Glomerular visceral epithelial cell (primary cell): ENCODE results near the gene SPAG9.

Experiments used
- DNase-seq: peaks from one replicate; pipeline ENCODE4 v3.0.0-alpha.2; 2016; ENCODE audit errors: extremely low spot score

Gene SPAG9

DNA sequence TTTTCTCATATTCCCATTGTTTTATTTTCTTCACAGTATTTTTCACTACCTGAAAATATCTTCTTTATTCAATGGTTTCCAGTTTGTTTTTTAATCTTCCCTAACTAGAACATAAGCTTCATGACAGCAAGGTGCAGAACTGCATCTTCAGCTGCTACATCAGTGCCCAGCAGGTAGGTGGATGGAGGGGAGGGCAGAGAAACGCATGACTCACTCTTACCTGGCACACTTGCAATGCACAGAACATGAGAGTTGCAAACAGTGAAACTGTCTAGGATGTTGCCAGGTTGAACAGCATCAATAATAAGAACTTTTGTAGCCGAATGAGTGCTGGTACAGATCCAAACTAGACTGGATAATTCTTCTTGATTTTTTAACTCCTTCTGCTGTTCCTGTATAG lies 127.1 kb downstream of the SPAG9 start:
- DNase-seq = no peak

DNA sequence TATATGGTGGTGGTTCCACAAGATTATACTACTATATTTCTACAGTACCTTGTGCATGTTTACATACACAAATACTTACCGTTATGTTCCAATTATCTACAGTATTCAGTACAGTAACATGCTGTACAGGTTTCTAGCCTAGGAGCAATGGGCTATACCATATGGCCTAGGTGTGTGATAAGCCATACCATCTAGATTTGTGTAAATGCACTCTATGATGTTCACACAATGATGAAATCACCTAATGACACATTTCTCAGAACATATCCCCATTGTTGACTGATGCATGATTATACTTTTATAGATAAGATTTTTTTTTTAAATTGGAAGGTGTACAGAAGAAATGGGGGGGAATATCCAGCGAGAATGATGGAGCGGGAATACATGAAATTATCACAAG lies 131.5 kb downstream of the SPAG9 start:
- DNase-seq = no peak

DNA sequence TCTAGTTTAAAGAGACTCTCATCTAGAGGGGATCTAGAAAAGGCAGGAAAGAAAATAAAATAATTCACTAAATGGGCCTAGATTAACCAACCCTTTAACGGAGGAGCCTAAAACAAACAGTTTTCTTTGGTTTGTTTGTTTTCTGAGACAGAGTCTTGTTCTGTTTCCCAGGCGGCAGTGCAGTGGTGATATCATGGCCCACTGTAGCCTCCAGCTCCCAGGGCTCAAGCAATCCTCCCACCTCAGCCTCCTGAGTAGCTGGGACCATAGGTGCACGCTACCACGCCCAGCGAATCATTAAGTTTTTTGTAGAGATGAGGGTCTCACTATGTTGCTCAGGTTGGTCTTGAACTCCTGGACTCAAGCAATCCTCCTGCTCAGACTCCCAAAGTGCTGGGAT lies 132.2 kb downstream of the SPAG9 start:
- DNase-seq = no peak

DNA sequence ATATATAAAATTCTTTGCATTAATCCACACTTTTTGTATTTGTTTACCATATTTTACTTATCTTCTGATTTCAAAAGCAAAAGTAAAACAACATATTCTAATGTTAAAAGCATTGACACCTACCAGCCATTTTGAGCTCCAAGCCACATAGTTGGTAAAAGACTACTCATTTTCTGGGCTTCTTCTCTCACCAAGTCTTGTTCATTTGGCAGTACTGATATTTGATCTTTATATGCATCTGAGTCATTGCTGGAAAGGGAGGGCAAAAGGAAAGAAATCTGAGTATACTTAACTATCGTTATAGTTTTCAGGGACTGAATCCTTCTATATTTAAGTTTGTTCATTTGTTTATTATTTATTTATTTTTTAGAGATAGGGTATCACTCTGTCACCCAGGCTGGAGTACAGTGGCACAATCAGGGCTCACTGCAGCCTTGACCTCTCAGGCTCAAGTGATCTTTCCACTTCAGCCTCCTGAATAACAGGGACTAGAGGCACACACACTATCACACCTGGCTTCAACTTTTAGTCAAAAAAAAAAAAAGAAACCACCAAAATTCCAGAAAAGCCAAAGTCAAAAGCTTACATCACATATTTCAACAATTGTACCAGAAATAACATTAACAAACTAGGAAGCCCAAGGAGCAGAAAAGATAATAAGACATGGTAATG lies 133.5 kb downstream of the SPAG9 start:
- no peak for DNase-seq

DNA sequence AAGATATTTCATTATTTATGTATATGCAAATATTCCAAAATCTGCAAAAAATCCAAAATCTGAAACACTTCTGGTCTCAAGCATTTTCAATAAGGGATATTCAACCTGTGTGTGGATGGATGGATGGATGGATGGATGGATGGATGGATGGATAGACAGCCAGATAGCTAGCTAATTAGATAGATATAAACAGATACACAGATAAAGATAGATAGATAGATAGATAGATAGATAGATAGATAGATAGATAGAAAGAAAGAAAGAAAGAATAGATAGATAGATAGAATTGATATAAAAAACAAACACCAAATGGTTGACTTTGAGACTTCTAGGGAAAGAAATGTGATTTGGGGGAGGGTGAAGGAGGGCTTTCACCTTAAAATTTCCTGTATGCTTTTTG lies 139.4 kb downstream of the SPAG9 start:
- no peak for DNase-seq

DNA sequence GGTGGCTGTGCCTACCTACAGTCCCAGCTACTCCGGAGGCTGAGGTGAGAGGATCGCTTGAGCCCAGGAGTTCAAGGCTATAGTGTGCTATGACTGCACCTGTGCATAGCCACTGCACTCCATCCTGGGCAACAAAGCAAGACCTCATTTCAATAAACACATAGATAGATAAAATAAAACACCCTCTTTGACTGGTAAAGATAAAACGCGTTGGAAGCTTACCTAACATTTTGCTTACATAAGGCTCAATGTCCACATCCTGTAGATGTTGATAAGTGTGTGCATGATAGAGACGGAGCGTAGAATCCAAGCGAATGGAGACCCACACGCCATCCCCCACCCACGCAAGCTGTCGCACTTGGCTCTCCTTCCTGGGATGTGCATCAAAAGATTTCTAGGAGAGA lies 141.1 kb downstream of the SPAG9 start:
- DNase-seq = no peak

DNA sequence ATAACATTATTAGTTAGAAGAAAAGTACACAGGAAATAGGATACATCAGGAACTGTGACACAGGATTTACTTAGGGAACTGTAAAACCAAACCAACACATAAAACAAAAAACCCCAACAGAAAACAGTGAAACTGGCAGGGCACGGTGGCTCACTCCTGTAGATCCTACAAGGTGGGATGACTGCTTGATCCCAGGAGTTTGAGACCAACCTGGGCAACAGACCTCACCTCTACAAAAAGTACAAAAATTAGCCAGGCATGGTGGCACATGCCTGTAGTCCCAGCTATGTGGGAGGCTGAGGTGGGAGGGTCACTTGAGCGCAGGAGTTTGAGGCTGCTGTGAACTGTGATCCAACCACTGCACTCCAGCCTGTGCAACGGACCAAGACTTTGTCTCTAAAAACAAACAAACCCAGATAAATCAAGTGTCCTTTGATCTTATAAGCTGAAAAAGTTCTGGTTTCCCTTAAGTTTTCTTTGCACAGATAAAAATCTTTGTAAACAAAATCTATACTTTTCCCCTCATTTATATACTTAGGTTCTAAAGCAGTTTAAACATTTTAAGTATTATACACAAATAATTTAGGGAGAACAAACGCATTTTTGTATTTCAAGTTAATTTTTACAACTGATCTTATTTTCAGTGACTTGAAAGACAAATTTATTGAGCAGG lies 143.0 kb downstream of the SPAG9 start:
- no peak for DNase-seq

DNA sequence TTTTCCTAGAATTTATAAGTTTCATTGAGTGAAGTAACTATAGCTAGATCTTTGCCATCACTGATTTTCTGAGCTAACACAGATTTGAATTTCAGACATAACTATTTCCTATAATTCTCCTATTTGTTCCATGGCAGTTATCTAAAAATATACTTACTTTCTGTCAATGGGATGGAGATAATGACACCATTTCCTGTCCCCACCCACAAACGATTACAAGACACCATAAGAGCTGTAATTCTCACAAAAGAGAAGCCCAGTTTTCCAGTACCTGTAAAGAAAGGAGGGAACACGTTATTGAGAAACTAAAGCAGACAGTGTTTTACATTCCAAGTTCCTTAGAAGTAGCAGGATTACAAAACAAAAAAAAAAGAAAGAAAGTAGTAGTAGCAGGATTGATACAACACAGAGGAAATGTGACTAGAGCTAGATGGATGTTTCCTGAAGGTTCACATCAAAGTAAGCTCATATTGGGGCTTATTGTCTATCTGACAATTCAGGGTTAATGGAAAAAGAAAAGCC lies 143.7 kb downstream of the SPAG9 start:
- DNase-seq = no peak

DNA sequence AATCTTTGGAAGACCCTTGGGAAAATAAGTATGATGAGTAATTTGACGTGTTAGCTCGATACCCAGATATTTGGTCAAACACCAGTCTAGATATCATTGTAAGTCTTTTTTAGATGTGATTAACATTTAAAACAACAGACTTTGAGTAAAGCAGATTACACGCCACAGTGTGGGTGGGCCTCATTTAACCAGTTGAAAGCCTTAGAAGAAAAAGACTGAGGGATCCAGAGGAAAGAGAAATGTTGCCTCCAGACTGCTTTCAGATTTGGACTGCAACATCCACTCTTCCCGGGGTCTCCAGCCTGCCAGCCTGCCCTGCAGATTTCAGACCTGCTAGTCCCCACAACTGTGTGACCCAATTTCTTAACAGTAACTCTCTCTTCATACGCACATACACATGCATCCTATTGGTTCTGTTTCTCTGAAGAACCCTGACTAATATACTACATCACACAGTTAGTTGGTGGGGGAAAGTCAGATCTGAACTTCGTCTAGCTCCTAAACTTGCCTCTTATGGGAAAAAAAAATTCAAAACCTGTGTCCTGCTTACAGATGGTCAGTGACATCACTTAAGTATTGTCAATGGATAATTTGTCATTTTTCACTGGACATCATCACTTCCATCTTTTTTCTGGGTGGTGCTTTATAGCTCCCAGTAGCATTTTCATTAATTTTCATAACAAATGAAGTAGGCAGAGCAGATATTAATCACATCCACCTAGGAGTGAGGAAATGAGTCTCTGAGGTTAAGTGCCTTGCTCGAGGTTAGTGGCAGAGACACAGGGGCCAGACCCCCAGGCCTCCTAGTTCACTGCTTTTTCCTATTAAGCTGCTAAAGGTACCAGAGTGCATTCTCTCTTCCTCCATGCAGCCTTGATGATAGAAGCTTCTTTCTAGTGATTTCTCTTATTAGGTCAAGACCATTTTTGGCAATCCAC lies 146.8 kb downstream of the SPAG9 start:
- DNase-seq = no peak

DNA sequence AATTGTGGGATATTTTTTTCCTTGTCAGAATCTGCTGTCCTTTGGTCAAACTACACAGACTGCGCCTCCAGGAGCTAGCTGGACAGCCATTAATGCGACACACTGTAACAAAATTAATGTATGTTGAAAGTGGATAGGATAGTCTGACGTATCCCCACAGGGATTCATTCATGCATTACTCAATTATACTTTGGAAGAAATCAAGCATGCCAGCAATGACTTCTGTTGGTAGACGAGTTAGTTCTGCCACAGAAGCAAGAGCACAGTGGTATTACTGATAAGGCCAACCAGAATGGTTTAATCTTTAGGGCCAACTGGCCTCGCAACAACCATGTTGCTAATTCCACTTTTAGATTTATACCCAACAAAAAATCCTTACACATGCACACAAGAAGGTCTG lies 148.1 kb downstream of the SPAG9 start:
- DNase-seq = peak; percentile 55

DNA sequence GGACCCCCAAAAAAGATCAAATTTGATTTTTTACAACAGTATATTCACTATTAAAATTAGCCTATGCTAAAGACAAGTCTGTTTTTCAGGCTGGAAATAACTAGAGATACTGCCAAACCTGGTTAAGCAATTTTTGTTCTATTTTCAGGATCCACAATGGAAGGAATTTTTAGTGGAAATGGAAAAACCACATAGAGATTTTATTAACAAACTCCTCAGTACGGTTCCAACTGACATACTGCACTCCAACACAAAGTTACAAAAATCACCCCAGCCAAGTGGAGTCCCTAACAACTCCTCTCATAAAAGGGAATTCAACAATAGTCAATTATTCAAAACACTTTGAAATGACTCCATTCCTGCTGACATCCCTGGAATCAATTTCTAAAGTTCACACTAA lies 152.9 kb downstream of the SPAG9 start:
- no peak for DNase-seq

DNA sequence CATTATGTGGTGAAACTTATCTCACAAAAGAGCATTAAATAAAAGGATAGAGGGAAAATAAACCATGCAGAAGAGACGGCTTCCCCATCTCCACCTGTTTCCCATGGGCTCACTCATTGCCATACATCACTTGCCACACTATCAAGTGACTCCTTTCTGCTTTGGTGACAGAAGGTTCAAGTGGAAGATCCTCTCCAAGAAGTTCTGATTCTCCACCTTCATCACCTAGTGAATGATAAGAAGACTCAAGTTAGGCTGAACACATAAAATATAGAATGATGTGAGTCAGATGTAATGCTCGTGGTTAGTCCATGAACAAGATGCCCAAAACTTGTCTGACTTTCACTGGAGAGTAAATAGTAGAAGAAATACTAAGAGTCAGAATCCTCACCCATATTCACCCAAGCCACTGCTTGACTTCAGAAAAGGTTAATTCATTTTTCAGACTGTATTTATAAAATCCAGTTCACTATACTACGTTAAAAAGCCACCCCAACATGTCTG lies 154.5 kb downstream of the SPAG9 start:
- no peak for DNase-seq

DNA sequence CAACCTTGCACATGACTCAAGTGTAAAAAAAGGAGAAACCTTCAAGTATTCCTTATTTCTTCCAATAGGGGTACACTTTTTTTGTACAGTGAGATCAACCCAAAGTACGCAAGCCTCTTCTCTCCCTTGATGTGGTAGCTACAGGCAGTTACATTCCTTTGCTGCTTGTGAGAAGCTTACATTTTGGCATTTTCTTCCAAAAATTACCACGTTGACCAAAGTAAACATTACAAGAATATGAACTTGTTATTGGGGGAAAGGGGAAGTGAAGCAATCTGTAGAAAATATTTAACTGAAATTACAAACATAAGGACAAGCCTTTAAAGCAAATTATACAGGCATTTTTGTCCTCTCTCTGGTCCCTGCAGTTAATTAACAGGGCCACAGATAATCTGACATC lies 157.5 kb downstream of the SPAG9 start:
- no peak for DNase-seq

DNA sequence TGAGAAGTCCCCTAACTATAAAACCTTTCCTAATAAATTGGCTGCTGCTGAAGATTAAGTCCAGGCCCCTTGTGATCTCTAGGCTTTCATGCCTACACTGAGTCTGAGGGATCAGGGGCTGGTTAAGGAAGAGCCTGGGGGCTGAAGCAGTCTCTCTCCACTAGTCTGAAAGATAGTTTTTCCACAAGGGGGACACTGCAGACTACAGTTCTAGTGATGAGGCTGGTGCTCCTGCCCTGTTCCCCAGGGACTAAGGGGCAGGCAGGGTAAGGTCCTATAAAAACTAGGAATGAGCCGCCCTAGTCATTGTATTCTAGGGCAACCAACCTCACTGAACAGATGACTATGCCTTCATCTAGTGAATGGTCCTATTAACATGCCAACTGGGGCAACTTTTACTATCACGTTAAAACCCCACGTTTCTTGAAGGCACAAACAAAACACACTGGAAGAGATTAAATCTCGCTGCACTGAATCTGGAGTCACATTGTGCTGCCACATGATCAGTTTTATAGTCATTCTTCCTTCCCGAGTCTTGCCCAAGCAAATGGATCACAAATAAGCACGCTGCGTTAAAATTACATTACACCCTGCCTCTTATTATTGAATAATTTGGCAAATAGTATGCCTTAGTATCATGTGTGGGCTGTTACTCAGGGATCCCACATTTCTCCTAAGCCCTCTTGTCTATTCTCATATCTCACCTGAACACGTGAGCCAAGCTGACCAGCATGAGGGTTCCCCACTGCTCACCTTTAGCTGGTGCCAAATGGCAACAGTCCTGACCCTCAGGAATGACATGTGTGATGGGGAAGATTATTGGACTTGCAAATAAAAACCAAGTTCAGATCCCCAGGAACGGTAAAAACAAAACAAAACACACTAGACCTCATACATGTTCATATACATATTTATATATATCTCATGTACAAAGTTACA lies 159.1 kb downstream of the SPAG9 start:
- no peak for DNase-seq

DNA sequence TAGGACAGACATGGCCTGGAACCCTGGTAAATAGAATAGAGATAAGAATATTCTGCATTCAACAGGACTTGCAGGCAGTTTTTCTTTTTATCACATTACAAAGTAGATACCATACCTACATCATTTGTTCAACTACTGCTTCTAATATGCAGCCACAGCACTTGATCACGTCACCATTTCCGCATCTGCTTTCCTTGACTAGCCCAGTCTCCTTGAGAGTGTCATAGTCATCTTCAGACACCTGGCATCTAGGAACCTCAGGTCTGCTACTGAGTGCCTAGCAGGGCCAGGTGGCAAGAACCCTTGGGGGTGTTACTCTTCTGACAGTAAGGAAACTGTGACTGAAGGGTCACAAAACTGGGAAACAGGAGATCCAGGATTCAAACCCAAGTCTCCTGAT lies 161.3 kb downstream of the SPAG9 start:
- no peak for DNase-seq

DNA sequence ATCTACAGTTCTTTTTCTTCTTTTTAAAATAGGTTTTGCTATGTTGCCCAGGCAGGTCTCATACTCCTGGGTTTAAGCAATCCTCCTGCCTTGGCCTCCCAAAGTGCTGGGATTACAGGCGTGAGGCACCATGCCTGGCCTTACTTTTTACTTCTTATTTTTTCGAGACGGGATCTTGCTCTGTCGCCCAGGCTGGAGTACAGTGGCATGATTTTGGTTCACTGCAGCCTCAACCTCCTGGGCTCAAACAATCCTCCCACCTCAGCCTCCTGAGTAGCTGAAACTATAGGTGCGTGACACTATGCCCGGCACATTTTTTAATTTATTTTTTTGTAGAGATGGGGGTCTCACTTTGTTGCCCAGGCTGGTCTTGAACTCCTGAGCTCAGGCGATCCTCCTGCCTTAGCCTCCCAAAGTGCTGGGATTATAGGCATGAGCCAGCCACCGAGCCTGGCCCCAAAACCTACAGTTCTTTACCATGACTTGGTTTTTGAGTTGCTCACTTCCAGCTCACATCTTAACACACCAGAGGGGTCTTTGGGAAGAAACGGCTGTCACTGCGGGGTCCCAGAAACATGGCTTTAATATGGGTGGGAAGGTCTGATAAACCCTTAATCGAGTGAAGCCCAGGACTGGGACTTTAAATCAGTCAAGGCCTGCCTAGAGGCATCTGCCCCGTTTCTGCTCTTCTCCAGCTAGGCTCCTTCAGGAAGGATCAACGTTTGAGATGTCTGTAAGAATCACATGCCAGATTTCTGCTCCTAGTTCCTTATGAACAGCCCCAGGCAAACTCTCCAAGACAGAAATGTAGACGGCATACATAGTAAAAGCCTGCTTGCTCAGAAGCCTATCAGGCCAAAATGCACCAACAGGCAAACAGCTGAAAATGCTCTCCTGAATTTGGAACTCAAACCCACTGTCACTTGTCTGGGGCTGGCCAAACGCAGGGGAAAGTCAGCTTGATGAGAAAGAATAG lies 162.8 kb downstream of the SPAG9 start:
- no peak for DNase-seq

DNA sequence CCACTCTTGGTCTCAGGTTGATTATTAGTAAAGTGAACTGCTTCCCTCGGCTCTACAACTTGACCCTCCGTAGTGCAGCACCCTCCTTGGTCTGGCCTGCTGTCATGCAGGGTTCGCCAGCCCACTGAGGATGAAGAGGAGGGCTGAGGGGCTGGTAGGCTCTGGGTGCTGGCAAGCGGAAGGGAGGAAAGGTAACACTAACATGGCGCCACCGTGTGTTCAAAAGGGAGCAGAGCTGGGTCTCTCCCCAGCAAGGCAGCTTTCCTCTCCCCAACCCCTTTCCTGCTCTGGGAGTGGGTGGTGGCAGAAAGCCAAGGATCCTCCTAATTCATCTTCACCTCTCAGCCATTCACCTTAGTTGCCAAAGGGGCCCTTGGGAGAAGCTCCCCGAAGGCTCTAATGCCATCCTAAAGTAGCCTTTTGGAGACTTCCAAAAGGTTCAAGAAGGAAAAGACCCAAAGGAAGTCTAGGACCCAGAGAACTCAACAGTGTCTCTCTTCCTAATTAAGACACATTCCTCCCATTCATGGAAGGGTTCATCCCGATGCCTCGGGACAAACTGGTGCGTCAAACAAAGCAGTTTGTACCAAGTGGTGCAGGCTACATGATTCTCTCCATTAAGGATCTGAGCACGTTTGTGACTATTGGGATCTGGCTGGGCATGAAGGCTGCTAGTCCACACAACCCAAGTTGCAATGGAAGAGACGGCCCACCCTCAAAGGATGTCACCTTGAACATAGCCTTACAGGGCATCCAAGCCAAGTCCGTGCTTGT lies 163.7 kb downstream of the SPAG9 start:
- peak; percentile 56 for DNase-seq

DNA sequence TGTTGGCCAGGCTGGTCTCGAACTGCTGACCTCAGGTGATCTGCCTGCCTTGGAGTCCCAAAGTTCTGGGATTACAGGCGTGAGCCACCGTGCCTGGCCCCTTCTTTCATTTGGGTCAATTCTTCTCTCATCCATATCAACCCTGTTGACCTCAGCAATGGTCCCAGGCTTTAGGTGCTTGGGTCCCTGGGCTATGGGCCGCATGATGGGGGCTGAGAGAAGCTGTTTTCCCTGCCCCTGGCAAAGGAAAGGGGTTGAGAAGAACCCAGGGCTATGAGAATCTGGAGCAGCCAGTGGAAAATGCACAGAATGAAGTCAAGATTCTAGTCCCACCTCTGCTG lies 164.3 kb downstream of the SPAG9 start:
- DNase-seq = no peak

DNA sequence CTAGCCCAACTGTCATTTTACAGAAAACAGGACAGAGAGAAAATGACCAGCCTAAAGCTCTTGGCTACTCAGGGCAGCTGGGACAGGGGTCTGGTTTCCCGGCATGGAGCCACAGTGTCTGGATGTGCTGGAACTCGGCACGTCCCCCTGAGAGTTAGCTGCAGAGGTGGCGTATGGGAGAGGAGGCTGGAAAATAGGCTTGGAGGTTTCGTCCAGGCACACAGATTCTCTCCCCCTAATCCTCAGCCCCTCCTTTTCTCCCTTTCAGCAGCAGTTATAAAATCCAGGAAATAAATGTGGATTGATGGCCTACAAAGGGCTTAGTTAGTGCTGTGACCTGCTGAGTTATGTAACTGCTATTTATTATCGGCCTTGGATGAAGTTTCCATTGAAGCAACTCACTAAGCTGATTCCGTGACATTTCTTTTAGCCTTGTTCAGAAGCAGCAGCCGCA lies 165.0 kb downstream of the SPAG9 start:
- no peak for DNase-seq
